HG03280 (cell line): ENCODE measurements around the gene NAA35.
A peak's percentile ranks its signal among the peaks of the same experiment; 100 is the strongest.
"Not testable (repeated sequence)": the region's sequence is repeated elsewhere in the genome, so short reads cannot be mapped to it uniquely, and the experiment has no call there.

Experiments
- ATAC-seq: cut with Tn5 transposase; IDR thresholded peaks from one replicate; pipeline ENCODE4 v1.9.1; 2021; ENCODE audit warnings: mild to moderate bottlenecking, moderate library complexity; ENCODE audit not compliant: unreplicated experiment

The NAA35 gene

GRCh38 chr9:85940832-85941621, at the start of gene NAA35:
NAA35 (plus strand) TSS chr9:85941146; CDS start chr9:85942160, 1,014 bp downstream.
- ATAC-seq = peak; percentile 86

GRCh38 chr9:85892401-85892800, 48.5 kb upstream of the NAA35 start:
- no peak for ATAC-seq

- no peak for ATAC-seq
Observed at GRCh38 chr9:85895685-85896084, 45.3 kb upstream of the NAA35 start.

GRCh38 chr9:85897848-85898247, 43.1 kb upstream of the NAA35 start:
- no peak for ATAC-seq

DNA sequence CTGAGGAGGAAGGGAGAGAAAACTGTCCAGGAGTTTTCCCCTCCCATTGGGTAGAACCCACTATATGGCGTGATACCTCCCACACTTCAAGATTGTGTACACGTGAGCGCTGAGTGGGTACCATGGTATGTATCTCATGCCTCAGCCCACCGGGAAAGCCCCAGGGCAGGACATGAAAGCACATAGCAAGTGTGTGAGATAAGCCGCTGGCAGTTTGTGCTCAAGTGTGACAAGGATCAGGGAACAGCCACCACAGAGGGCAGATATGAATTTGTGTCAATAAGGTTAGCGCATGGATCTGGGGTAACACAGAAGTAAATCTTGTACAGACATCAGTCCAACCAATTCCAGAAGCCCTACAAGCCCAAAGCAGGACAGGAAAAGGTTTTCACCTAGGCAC, 42.6 kb upstream of the NAA35 start:
- no peak for ATAC-seq

DNA sequence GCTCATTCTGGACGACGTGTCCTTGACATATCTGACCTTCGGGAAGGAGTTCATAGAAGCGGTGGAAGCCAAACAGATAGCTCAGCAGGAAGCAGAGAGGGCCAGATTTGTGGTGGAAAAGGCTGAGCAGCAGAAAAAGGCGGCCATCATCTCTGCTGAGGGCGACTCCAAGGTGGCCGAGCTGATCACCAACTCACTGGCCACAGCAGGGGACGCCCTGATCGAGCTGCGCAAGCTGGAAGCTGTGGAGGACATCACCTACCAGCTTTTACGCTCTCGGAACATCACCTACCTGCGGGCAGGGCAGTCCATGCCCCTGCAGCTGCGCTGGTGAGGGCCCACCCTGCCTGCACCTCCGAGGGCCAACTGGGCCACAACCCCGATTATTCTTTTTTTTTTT, 41.6 kb upstream of the NAA35 start:
- ATAC-seq = no peak

- ATAC-seq = peak; percentile 58
Observed at GRCh38 chr9:85900504-85901201, 40.3 kb upstream of the NAA35 start.

DNA sequence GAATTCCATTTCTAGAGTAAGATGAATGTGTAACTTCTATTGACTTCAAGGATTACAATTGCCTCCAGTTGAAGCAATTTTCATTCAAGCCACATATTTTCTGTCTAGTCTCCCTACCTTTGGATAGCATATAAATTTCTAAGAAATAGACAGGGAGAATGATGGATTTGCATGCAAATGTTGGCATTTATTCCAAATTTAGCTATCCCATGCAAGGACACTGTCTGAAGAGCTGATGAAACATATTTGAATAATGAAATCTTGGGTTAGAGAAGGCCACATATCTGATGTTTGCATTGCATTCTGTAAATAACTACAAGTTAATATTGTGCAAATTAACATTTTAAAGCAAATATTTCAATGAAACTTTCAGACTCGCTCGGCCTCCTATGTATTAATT, 36.0 kb upstream of the NAA35 start:
- ATAC-seq = no peak

DNA sequence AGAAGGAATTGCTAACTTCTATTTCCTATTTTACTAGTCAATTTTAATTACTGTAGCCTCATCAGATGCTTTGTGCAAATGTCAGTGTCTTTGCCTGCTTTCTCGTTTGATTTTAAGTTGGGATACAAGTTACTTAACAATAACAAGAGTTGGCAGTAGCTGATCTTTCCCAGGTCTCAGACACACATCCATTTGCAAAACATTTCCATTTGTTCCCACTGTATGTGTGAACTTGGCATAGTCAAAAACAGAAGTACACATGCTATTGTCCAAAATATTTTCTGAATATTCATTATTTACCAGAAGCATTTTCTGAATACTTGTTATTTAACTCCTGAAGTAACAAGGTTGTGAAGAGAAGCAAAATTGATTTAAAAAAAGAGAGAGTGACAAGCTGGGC, 35.0 kb upstream of the NAA35 start:
- ATAC-seq = no peak

DNA sequence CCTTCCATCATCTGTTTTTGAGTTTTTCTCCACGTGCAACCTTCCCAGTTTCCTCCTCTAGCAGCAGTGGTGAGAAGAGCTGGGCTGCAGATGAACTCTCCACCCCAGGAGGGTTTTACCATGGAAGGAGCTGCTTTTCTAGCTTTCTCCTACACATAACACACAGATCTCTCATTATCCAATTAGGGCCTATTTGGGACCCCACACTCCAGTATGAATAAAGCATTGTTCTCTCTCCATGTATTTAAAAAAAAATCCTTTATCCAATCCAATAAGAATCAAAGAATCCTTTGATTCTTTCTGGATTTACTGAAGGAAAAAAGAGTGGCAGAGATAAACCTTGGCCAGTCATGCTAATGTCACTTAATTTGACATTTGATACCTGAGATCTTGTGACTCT, 31.6 kb upstream of the NAA35 start:
- ATAC-seq = no peak

- no peak for ATAC-seq
Observed at GRCh38 chr9:85914108-85914507, 26.8 kb upstream of the NAA35 start.

- no peak for ATAC-seq
Observed at GRCh38 chr9:85917756-85918155, 23.2 kb upstream of the NAA35 start.

DNA sequence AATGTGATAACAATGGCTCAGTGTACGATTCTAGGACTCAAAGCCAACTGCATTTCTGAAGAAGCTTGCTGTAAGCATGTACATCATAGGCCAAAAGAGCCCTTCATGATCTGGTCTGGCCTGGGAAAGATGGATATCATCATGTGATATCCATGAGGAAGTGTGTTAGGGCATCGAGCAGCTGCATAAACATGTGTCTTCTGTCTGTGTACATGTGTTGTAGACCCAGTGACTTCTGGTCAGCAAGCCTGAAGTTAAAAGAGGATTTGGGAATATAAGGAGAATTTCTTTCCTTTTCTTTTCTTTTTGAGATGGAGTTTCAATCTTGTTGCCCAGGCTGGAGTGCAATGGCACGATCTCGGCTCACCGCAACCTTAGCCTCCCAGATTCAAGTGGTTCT, 15.5 kb upstream of the NAA35 start:
- no peak for ATAC-seq

- no peak for ATAC-seq
Observed at GRCh38 chr9:85927076-85927475, 13.9 kb upstream of the NAA35 start.

GRCh38 chr9:85931495-85931894, 9.5 kb upstream of the NAA35 start:
- ATAC-seq = no peak

- not testable (repeated sequence) for ATAC-seq
Observed at GRCh38 chr9:85935950-85936349, 5.0 kb upstream of the NAA35 start.

- no peak for ATAC-seq
Observed at GRCh38 chr9:85940275-85940831, 593 bp upstream of the NAA35 start.

DNA sequence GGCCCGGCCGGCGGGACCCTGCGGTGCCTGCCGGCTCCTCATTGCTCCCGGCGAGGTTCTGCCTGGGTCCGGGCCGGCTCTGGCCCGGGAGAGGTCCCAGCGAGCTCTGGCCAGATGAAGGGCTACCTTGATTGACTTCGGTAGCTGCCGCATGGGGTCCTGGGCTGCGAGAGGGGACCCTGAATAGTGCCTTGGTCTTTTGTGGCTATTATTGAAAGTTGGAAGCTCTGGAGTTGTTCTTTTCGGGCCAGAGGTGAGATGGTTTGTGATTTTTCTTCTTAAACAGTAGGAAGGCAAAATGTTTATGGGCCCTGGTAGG, 635 bp downstream of the NAA35 start:
- no peak for ATAC-seq

GRCh38 chr9:85941966-85942912, 1.3 kb downstream of the NAA35 start:
- ATAC-seq = no peak

- no peak for ATAC-seq
Observed at GRCh38 chr9:85942913-85943709, 2.2 kb downstream of the NAA35 start.
